HepG2 (cell line): ENCODE data around the gene AUTS2. TPM values are rescaled to one million over a fixed set of nuclear protein-coding genes. Genes with fewer than 3 reads are reported as not detected.

ENCODE experiments used
- ATAC-seq: fragments of 200-7000 bp; cut with Tn5 transposase; 3 replicates; pipeline ENCODE4 v1.9.1; 2020; ENCODE audit warnings: mild to moderate bottlenecking, moderate library complexity
- BruUV-seq: library from RNA; stranded (reverse); fragments of 400-500 nt; replicated peaks from 2 replicates; lab custom pipeline; 2021; lab: Mats Ljungman, UMichigan
- CTCF ChIA-PET: fragments of 300-600 bp; formaldehyde crosslinking; extraction: SDS; loops from one replicate; lab custom pipeline; 2021; ENCODE audit warnings: low total read pairs, inconsistent platforms, low intra/inter-chr PET ratio; lab: Yijun Ruan, JAX
- POLR2A ChIA-PET: fragments of 350-600 bp; sonication (Branson Sonifier 250); formaldehyde crosslinking; loops from one replicate; lab custom pipeline; 2020; ENCODE audit warnings: antibody characterized with exemption, inconsistent platforms; lab: Yijun Ruan, JAX
- DNase-seq: peaks from one replicate; pipeline ENCODE4 v3.0.0-alpha.2; 2015; ENCODE audit warnings: low spot score
- FAIRE-seq: peaks from 3 replicates; lab custom pipeline; 2011; peaks lifted over from hg19 to GRCh38; lab: Jason Lieb, UNC
- H2AFZ ChIP-seq: one replicate; pipeline ENCODE4 v1.6.1; 2011; ENCODE audit warnings: low read length, inconsistent platforms
- H3K27ac ChIP-seq: fragments of 300-600 bp; 3 replicates; pipeline ENCODE4 v1.8.0; 2011; ENCODE audit warnings: mixed run types, mild to moderate bottlenecking, mixed read lengths, low read length, inconsistent platforms; ENCODE audit not compliant: insufficient read depth; ENCODE audit errors: extremely low read length
- H3K27me3 ChIP-seq, 2 experiments: fragments of 200-600 bp in 1 of 2; 2 replicates in 1 of 2; 3 replicates in 1 of 2; pipeline versions ENCODE4 v1.6.0 to v1.8.0; 2011; ENCODE audit warnings: low read length in 2 of 2, mild to moderate bottlenecking in 2 of 2, moderate library complexity in 2 of 2, inconsistent platforms in 1 of 2; ENCODE audit not compliant: insufficient read depth in 2 of 2, control insufficient read depth in 1 of 2
- H3K36me3 ChIP-seq, 2 experiments: fragments of 200-600 bp in 1 of 2; replicated peaks in 1 of 2; 2 replicates in 1 of 2; 3 replicates in 1 of 2; pipeline versions ENCODE4 v1.5.1 to v1.8.0; 2011; ENCODE audit warnings: low read length in 2 of 2, inconsistent platforms in 1 of 2; ENCODE audit not compliant: insufficient read depth in 2 of 2, control insufficient read depth in 1 of 2
- H3K4me1 ChIP-seq: 2 replicates; pipeline ENCODE4 v1.5.1; 2012; ENCODE audit warnings: low read length, inconsistent platforms; ENCODE audit not compliant: insufficient read depth
- H3K4me2 ChIP-seq: 2 replicates; pipeline ENCODE4 v1.6.0; 2011; ENCODE audit warnings: low read depth, low read length, inconsistent platforms
- H3K4me3 ChIP-seq, 3 experiments: fragments of 200-600 bp in 1 of 3; sonication (generic), shearing (Covaris generic) in 1 of 3; replicated peaks in 1 of 3; 2 replicates each; pipeline ENCODE4 v1.5.1; 2011 to 2016; ENCODE audit warnings: low read length in 3 of 3, inconsistent platforms in 2 of 3, low read depth in 2 of 3, mild to moderate bottlenecking in 2 of 3, control low read depth in 1 of 3, mixed read lengths in 1 of 3; ENCODE audit not compliant: insufficient read depth in 1 of 3
- H3K79me2 ChIP-seq: one replicate; pipeline ENCODE4 v1.6.1; 2011; ENCODE audit warnings: low read length, inconsistent platforms; ENCODE audit not compliant: insufficient read depth
- H3K9ac ChIP-seq: 2 replicates; pipeline ENCODE4 v1.6.0; 2011; ENCODE audit warnings: mild to moderate bottlenecking, low read depth, low read length, inconsistent platforms; ENCODE audit not compliant: insufficient read depth
- H3K9me3 ChIP-seq: 2 replicates; pipeline ENCODE4 v1.5.1; 2012; ENCODE audit warnings: mild to moderate bottlenecking, low read length
- H4K20me1 ChIP-seq: 2 replicates; pipeline ENCODE4 v1.6.0; 2011; ENCODE audit warnings: inconsistent platforms, mild to moderate bottlenecking, low read length, moderate library complexity; ENCODE audit not compliant: insufficient read depth
- CBFB ChIP-seq: sonication (generic); formaldehyde crosslinking; IDR thresholded peaks from 2 replicates; pipeline ENCODE4 v1.4.0; 2020; ENCODE audit warnings: missing genetic modification reagents
- HDAC2 ChIP-seq: sonication (generic); formaldehyde crosslinking; IDR thresholded peaks from 2 replicates; pipeline ENCODE4 v1.4.0; 2020; ENCODE audit warnings: missing genetic modification reagents
- MEIS2 ChIP-seq: sonication (generic); formaldehyde crosslinking; IDR thresholded peaks from 2 replicates; pipeline ENCODE4 v1.9.0; 2021; ENCODE audit warnings: mild to moderate bottlenecking, missing genetic modification reagents
- NCOA2 ChIP-seq: sonication (generic); formaldehyde crosslinking; IDR thresholded peaks from 2 replicates; pipeline ENCODE4 v1.8.0; 2022; ENCODE audit warnings: inconsistent platforms
- NR2F2 ChIP-seq: IDR thresholded peaks from 2 replicates; pipeline ENCODE4 v1.6.1; 2012; ENCODE audit warnings: low read depth, inconsistent platforms, borderline replicate concordance
- REPIN1 ChIP-seq: sonication (generic); formaldehyde crosslinking; IDR thresholded peaks from 2 replicates; pipeline ENCODE4 v1.8.0; 2022; ENCODE audit warnings: missing genetic modification reagents, low read depth, mild to moderate bottlenecking, borderline replicate concordance
- ZFAT ChIP-seq: sonication (generic); formaldehyde crosslinking; conservative IDR thresholded peaks from 2 replicates; pipeline ENCODE4 v1.8.1; 2023; ENCODE audit warnings: missing genetic modification reagents, inconsistent platforms
- ZNF335 ChIP-seq: sonication (generic); formaldehyde crosslinking; IDR thresholded peaks from 2 replicates; pipeline ENCODE4 v1.4.0; 2020; ENCODE audit warnings: missing genetic modification reagents
- ZNF614 ChIP-seq: IDR thresholded peaks from 2 replicates; pipeline ENCODE4 v1.6.1; 2018; ENCODE audit warnings: missing biosample characterization, missing genetic modification reagents, inconsistent platforms, borderline replicate concordance
- ZNF841 ChIP-seq: sonication (generic); formaldehyde crosslinking; IDR thresholded peaks from 2 replicates; pipeline ENCODE4 v1.8.1; 2023; ENCODE audit warnings: missing genetic modification reagents, borderline replicate concordance
- WGBS: methylation state at CpG from one replicate; pipeline ENCODE4 v1.1.6; 2017; ENCODE audit warnings: low lambda C conversion rate; 5-methylcytosine and 5-hydroxymethylcytosine counted together
- in situ Hi-C: cut with HindIII; loops from 2 replicates; pipeline ENCODE4 v1.10.0; 2017; ENCODE audit warnings: low pct_unique_long_range_greater_than_20kb; ENCODE audit not compliant: extremely low pct_ligation_motif_present
- intact Hi-C: fragments of 100-400 bp; cut with micrococcal nuclease; formaldehyde crosslinking; loops from one replicate; pipeline ENCODE4 v1.10.0; 2022; ENCODE audit not compliant: unreplicated experiment
- polyA plus RNA-seq, 8 experiments: library from polyadenylated mRNA; depleted of rRNA in 3 of 8; stranded (reverse) in 7 of 8; unstranded in 1 of 8; fragments of >200 nt; fragmentation: Illumina TruSeq in 4 of 8; extraction: Trizol in 4 of 8; gene quantifications; 2 replicates each; pipeline versions ENCODE4 v1.2.1 to v1.2.3, GENCODE V29; 2011 to 2016; ENCODE audit warnings: low read depth in 4 of 8, missing spikeins in 1 of 8, mixed read lengths in 1 of 8; ENCODE audit not compliant: insufficient read depth in 1 of 8
- total RNA-seq, 5 experiments: library from RNA; depleted of rRNA; stranded (reverse); fragments of >200 nt; fragmentation: Illumina TruSeq; extraction: Trizol; gene quantifications; 2 replicates each; pipeline ENCODE4 v1.2.3, GENCODE V29; 2016; ENCODE audit warnings: low read depth in 1 of 5
- TF ChIP-seq, protein P1 (sequence below): sonication (generic); formaldehyde crosslinking; IDR thresholded peaks from 2 replicates; pipeline ENCODE4 v1.4.0; 2020; ENCODE audit warnings: missing genetic modification reagents; ENCODE audit errors: not compliant biosample characterization
- TF ChIP-seq, protein P2 (sequence below): sonication (generic); formaldehyde crosslinking; IDR thresholded peaks from 2 replicates; pipeline ENCODE4 v1.4.0; 2020; ENCODE audit warnings: missing genetic modification reagents
- TF ChIP-seq, protein P3 (sequence below): sonication (generic); formaldehyde crosslinking; conservative IDR thresholded peaks from 2 replicates; pipeline ENCODE4 v1.8.0; 2022; ENCODE audit warnings: missing genetic modification reagents

Gene AUTS2
- total and polyA plus RNA-seq, 2 of the 13 experiments (the other 11 are each of a cell fraction or from before 2014, with no cell fraction given) = 0.38 TPM; not detected in 1

DNA sequence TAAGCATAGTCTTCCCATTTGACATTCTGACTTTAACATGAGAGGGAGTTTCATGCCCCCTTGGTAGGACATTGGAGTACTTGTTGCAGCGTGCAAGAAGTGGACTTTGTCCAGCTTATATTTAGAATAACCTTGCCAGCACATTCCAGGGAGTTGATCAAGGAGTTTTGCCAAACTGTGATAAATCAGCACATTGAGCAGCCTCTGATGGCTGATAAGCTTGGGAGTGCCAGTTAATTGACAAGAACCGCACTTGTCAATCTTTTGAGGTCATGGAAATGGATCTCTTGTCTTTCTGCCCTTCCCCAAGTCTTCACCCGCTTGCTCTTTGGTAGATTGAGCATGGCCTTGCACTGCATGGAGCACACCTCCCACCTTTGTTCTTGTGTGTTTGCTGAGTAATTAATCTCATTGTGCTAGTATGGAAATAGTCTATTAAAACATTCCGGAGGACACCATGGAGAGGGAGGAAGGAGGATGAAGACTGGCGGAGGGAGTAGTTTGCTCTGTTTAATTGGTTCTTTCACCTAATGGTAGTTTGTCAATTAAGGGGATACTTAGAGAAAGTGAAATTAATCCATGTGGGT lies 865.2 kb downstream of the AUTS2 start:
- CTCF ChIA-PET = no interaction called here
- TF ChIP-seq REPIN1 (CRISPR knock-in tag) = no peak
- TF ChIP-seq HDAC2 (CRISPR knock-in tag) = no peak
- TF ChIP-seq ZNF614 (CRISPR knock-in tag) = no peak
- TF ChIP-seq ZNF841 (CRISPR knock-in tag) = no peak
- TF ChIP-seq NCOA2 (CRISPR knock-in tag) = no peak
- TF ChIP-seq, protein P1, sequence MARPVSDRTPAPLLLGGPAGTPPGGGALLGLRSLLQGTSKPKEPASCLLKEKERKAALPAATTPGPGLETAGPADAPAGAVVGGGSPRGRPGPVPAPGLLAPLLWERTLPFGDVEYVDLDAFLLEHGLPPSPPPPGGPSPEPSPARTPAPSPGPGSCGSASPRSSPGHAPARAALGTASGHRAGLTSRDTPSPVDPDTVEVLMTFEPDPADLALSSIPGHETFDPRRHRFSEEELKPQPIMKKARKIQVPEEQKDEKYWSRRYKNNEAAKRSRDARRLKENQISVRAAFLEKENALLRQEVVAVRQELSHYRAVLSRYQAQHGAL (CRISPR knock-in tag) = no peak
- no peak for TF ChIP-seq ZNF335
- TF ChIP-seq, protein P2, sequence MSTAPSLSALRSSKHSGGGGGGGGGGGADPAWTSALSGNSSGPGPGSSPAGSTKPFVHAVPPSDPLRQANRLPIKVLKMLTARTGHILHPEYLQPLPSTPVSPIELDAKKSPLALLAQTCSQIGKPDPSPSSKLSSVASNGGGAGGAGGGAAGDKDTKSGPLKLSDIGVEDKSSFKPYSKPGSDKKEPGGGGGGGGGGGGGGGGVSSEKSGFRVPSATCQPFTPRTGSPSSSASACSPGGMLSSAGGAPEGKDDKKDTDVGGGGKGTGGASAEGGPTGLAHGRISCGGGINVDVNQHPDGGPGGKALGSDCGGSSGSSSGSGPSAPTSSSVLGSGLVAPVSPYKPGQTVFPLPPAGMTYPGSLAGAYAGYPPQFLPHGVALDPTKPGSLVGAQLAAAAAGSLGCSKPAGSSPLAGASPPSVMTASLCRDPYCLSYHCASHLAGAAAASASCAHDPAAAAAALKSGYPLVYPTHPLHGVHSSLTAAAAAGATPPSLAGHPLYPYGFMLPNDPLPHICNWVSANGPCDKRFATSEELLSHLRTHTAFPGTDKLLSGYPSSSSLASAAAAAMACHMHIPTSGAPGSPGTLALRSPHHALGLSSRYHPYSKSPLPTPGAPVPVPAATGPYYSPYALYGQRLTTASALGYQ (CRISPR knock-in tag) = no peak
- TF ChIP-seq MEIS2 = no peak
- TF ChIP-seq, protein P3, sequence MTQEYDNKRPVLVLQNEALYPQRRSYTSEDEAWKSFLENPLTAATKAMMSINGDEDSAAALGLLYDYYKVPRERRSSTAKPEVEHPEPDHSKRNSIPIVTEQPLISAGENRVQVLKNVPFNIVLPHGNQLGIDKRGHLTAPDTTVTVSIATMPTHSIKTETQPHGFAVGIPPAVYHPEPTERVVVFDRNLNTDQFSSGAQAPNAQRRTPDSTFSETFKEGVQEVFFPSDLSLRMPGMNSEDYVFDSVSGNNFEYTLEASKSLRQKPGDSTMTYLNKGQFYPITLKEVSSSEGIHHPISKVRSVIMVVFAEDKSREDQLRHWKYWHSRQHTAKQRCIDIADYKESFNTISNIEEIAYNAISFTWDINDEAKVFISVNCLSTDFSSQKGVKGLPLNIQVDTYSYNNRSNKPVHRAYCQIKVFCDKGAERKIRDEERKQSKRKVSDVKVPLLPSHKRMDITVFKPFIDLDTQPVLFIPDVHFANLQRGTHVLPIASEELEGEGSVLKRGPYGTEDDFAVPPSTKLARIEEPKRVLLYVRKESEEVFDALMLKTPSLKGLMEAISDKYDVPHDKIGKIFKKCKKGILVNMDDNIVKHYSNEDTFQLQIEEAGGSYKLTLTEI (CRISPR knock-in tag) = no peak
- TF ChIP-seq CBFB = no peak
- no peak for TF ChIP-seq NR2F2
- no peak for TF ChIP-seq ZFAT
- TF ChIP-seq, all 625 proteins: peak for 0
- intact Hi-C loops (no loop called here), in situ Hi-C loops (no loop called here)
- H3K79me2 ChIP-seq = no peaks in the 10 kb centered on the region
- H3K27ac ChIP-seq = no peak overlapping the region
- DNase-seq (no peak), ATAC-seq (no peak), FAIRE-seq (no peak)
- H3K4me1 ChIP-seq = no peaks in the 10 kb centered on the region
- H3K4me3 ChIP-seq = no peak overlapping the region
- no peak overlapping the region for H3K9ac ChIP-seq
- no peaks in the 10 kb centered on the region for H4K20me1 ChIP-seq
- H3K27me3 ChIP-seq = no peaks in the 10 kb centered on the region
- H3K36me3 ChIP-seq = no peaks in the 10 kb centered on the region
- BruUV-seq = no TSS peak
- 51% methylated on average over 5 of the region's 5 CpGs for whole genome bisulfite sequencing
- no peak overlapping the region for H2AFZ ChIP-seq
- POLR2A ChIA-PET = no interaction called here
- no peaks in the 10 kb centered on the region for H3K9me3 ChIP-seq
- no peak overlapping the region for H3K4me2 ChIP-seq
